ENCODE results near the gene SMAD9.

SMAD9 gene

GRCh38 chr13:36919171-36919832 lies 736 bp downstream of the SMAD9 start:
- no peak for TF ChIP-seq CTCF (IDR thresholded peaks at IDR 0.05; ENCODE audit: low read depth, low read length, missing control alignments)
- DNase-seq (ENCODE audit: low read depth), result peak; percentile 3
- peak overlapping the region; percentile 65 for H3K4me3 ChIP-seq (ENCODE audit: low read depth, low read length)
- in situ Hi-C loops (cut with HindIII; ENCODE audit: low sequenced_read_pairs), result loop anchor here (5.0 kb wide), 1 partner anchor 42 kb away; no protein-coding TSS in a partner anchor

GRCh38 chr13:36918246-36919131 lies 1.5 kb downstream of the SMAD9 start:
- TF ChIP-seq CTCF (IDR thresholded peaks at IDR 0.05; ENCODE audit: low read depth, low read length, missing control alignments), result no peak
- peak; percentile 19 for DNase-seq (ENCODE audit: low read depth)
- H3K4me3 ChIP-seq (ENCODE audit: low read depth, low read length), result peak overlapping the region; percentile 65
- in situ Hi-C loops (cut with HindIII; ENCODE audit: low sequenced_read_pairs), result loop anchor here (5.0 kb wide), 1 partner anchor 41 kb away; no protein-coding TSS in a partner anchor

- in situ Hi-C loops (cut with HindIII; ENCODE audit: low sequenced_read_pairs), result loop anchor here (5.0 kb wide), 1 partner anchor 40 kb away; no protein-coding TSS in a partner anchor
- no peak for TF ChIP-seq CTCF (IDR thresholded peaks at IDR 0.05; ENCODE audit: low read depth, low read length, missing control alignments)
- H3K4me3 ChIP-seq (ENCODE audit: low read depth, low read length), result no peak overlapping the region
- no peak for DNase-seq (ENCODE audit: low read depth)
These were observed 2.7 kb downstream of the SMAD9 start for GRCh38 chr13:36917311-36917710.

GRCh38 chr13:36915896-36916640 lies 4.0 kb downstream of the SMAD9 start:
- no peak for DNase-seq (ENCODE audit: low read depth)
- no peak for TF ChIP-seq CTCF (IDR thresholded peaks at IDR 0.05; ENCODE audit: low read depth, low read length, missing control alignments)
- in situ Hi-C loops (cut with HindIII; ENCODE audit: low sequenced_read_pairs), result loop anchor here (5.0 kb wide), 1 partner anchor 39 kb away; no protein-coding TSS in a partner anchor
- no peak overlapping the region for H3K4me3 ChIP-seq (ENCODE audit: low read depth, low read length)

GRCh38 chr13:36915106-36915505 lies 4.9 kb downstream of the SMAD9 start:
- no peak for DNase-seq (ENCODE audit: low read depth)
- H3K4me3 ChIP-seq (ENCODE audit: low read depth, low read length), result no peak overlapping the region
- TF ChIP-seq CTCF (IDR thresholded peaks at IDR 0.05; ENCODE audit: low read depth, low read length, missing control alignments), result no peak
- in situ Hi-C loops (cut with HindIII; ENCODE audit: low sequenced_read_pairs), result loop anchor here (5.0 kb wide), 1 partner anchor 38 kb away; no protein-coding TSS in a partner anchor

GRCh38 chr13:36914648-36915047 lies 5.4 kb downstream of the SMAD9 start:
- DNase-seq (ENCODE audit: low read depth), result no peak
- no peak for TF ChIP-seq CTCF (IDR thresholded peaks at IDR 0.05; ENCODE audit: low read depth, low read length, missing control alignments)
- no peak overlapping the region for H3K4me3 ChIP-seq (ENCODE audit: low read depth, low read length)
- in situ Hi-C loops (cut with HindIII; ENCODE audit: low sequenced_read_pairs), result loop anchor here (5.0 kb wide), 1 partner anchor 37 kb away; no protein-coding TSS in a partner anchor

All from astrocyte of the cerebellum (primary cell).